ENCODE data around the gene OR2AT4.

OR2AT4 gene

DNA sequence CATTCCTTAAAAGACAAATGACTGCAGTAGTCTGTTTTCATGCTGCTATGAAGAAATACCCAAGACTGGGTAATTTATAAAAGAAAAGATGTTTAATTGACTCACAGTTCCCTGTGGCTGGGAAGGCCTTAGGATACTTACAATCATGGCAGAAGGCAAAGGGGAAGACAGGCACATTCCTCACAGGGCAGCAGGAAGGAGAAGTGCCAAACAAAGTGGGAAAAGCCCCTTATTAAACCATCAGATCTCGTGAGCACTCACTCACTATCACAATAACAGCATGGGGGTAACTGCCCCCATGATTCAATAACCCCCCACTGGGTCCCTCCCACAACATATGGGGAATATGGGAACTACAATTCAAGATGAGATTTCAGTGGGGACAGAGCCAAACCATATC, 16.4 kb upstream of the OR2AT4 start:
- no peak for TF ChIP-seq POLR2AphosphoS5 (IDR thresholded peaks at IDR 0.05; ENCODE audit: low read depth, low read length)

DNA sequence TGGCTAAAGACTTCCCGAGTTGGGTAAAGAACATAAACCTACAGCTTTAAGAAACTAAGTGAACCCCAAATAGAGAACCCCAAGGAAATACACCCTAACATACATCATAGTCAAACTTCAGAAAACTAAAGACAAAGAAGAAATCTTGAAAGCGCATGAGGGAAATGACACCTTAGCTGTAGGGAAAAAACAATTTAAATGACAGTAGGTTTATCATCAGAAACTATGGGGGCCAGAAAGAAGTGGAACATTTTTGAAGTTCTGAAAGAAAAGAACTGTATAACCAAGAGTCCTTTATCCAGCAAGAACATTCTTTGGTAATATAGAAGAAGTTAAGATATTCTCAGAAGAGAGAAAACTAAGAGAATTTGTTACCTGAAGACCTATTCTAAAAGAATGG, 15.5 kb upstream of the OR2AT4 start:
- no peak for TF ChIP-seq POLR2AphosphoS5 (IDR thresholded peaks at IDR 0.05; ENCODE audit: low read depth, low read length)
- TF ChIP-seq, protein P1, sequence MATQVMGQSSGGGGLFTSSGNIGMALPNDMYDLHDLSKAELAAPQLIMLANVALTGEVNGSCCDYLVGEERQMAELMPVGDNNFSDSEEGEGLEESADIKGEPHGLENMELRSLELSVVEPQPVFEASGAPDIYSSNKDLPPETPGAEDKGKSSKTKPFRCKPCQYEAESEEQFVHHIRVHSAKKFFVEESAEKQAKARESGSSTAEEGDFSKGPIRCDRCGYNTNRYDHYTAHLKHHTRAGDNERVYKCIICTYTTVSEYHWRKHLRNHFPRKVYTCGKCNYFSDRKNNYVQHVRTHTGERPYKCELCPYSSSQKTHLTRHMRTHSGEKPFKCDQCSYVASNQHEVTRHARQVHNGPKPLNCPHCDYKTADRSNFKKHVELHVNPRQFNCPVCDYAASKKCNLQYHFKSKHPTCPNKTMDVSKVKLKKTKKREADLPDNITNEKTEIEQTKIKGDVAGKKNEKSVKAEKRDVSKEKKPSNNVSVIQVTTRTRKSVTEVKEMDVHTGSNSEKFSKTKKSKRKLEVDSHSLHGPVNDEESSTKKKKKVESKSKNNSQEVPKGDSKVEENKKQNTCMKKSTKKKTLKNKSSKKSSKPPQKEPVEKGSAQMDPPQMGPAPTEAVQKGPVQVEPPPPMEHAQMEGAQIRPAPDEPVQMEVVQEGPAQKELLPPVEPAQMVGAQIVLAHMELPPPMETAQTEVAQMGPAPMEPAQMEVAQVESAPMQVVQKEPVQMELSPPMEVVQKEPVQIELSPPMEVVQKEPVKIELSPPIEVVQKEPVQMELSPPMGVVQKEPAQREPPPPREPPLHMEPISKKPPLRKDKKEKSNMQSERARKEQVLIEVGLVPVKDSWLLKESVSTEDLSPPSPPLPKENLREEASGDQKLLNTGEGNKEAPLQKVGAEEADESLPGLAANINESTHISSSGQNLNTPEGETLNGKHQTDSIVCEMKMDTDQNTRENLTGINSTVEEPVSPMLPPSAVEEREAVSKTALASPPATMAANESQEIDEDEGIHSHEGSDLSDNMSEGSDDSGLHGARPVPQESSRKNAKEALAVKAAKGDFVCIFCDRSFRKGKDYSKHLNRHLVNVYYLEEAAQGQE (IDR thresholded peaks at IDR 0.05; ENCODE audit: insufficient read depth in 1 of 2, low read depth in 2 of 2, low read length in 2 of 2), result no peak
- TF ChIP-seq FOXP2 (optimal IDR thresholded peaks at IDR 0.05; ENCODE audit: borderline replicate concordance, extremely low read depth, extremely low read length, insufficient read depth), result no peak
- no peak for TF ChIP-seq TAF1 (IDR thresholded peaks at IDR 0.05; ENCODE audit: borderline replicate concordance, insufficient read depth, low read length)
- TF ChIP-seq SIN3A (IDR thresholded peaks at IDR 0.05; ENCODE audit: borderline replicate concordance, insufficient read depth, low read length), result no peak

DNA sequence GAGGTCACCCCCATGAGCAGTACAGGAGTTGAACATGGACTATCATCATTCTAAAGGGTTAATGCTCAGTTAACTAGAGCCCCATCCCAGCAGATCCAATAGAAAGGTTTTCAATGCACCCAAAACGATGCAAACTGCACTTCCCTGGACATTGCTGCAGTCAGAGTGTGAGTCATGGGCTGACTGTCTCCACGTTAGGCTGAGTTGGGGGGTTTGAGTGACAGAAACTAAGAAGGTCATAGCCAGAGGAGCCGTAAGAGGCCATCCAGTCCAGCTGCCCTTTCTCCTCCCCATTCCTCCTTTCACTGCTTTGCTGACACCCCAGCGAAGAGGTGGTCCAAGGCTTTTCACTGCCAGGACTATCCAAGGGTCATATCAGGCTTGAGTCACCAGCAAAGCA, 10.5 kb upstream of the OR2AT4 start:
- TF ChIP-seq, protein P1 (IDR thresholded peaks at IDR 0.05; ENCODE audit: insufficient read depth in 1 of 2, low read depth in 2 of 2, low read length in 2 of 2), result no peak
- TF ChIP-seq POLR2AphosphoS5 (IDR thresholded peaks at IDR 0.05; ENCODE audit: low read depth, low read length), result no peak
- no peak for TF ChIP-seq SIN3A (IDR thresholded peaks at IDR 0.05; ENCODE audit: borderline replicate concordance, insufficient read depth, low read length)
- TF ChIP-seq FOXP2 (optimal IDR thresholded peaks at IDR 0.05; ENCODE audit: borderline replicate concordance, extremely low read depth, extremely low read length, insufficient read depth), result no peak
- TF ChIP-seq TAF1 (IDR thresholded peaks at IDR 0.05; ENCODE audit: borderline replicate concordance, insufficient read depth, low read length), result no peak

DNA sequence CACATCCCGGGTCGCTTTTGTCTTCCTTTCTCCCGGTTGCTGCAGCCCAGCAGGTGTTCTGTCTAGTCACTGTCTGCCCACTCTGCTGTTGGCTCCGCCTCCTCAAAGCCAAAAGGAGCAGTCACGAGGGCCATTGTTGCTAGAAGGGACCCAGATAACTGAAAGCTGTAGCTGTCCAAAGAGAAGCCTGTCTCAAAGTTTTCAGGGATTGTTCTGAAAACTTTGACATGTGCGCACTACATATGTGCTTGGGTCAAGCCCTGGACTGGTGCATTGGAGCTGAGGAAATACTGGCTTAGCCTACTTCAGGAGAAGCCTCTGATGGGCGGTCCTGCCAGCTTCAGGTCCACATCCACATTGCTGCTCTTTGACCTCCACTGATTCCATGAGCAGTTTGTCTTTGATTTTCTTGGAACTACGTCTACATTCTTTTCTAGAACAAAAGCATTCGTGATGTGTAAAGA, 8.8 kb upstream of the OR2AT4 start:
- TF ChIP-seq FOXP2 (optimal IDR thresholded peaks at IDR 0.05; ENCODE audit: borderline replicate concordance, extremely low read depth, extremely low read length, insufficient read depth) (no peak), POLR2AphosphoS5 (IDR thresholded peaks at IDR 0.05; ENCODE audit: low read depth, low read length) (no peak), SIN3A (IDR thresholded peaks at IDR 0.05; ENCODE audit: borderline replicate concordance, insufficient read depth, low read length) (no peak), TAF1 (IDR thresholded peaks at IDR 0.05; ENCODE audit: borderline replicate concordance, insufficient read depth, low read length) (no peak)
- TF ChIP-seq, protein P1 (IDR thresholded peaks at IDR 0.05; ENCODE audit: insufficient read depth in 1 of 2, low read depth in 2 of 2, low read length in 2 of 2), result no peak

DNA sequence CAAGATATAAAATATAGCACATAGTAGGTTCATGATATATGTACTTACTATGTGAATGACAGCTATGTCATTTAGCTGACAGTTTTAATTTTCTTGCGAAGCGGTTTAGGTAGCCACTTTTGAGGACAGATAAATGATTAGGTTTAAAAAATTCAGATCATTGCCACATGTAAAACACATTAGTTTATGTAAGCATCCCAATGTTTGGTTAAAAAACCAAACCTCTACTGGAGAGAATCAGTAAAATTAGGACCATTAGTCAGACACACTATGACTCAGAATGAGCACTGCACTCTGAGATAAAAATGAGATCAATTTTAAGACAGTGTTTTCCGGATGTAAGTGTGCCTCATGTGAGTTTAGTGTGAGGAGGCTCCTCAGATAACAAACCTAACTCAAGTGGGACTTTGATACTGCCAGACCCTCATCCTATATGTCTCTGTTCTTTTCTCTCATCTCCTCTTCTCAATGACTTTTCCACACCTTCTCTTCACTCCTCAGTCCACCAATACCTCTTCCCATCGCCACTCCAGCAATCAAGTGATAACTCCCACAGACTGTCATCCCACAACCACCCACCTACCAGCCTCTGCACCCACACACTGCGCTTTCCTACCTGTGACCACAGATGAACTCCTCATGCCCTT, 6.8 kb upstream of the OR2AT4 start:
- TF ChIP-seq TAF1 (IDR thresholded peaks at IDR 0.05; ENCODE audit: borderline replicate concordance, insufficient read depth, low read length), result no peak
- TF ChIP-seq, protein P1 (IDR thresholded peaks at IDR 0.05; ENCODE audit: insufficient read depth in 1 of 2, low read depth in 2 of 2, low read length in 2 of 2), result no peak
- TF ChIP-seq POLR2AphosphoS5 (IDR thresholded peaks at IDR 0.05; ENCODE audit: low read depth, low read length), result no peak
- no peak for TF ChIP-seq SIN3A (IDR thresholded peaks at IDR 0.05; ENCODE audit: borderline replicate concordance, insufficient read depth, low read length)
- TF ChIP-seq FOXP2 (optimal IDR thresholded peaks at IDR 0.05; ENCODE audit: borderline replicate concordance, extremely low read depth, extremely low read length, insufficient read depth), result no peak
